Stimulated activated naive B cell treated with anti-CD40 and anti-IgM and Interleukin-4, amounts not matched to agents 10 μg/mL and 1 μg/mL and 100 μg/mL, for 72 hours (primary cell): ENCODE data around the gene AMACR.
"Not testable (repeated sequence)": the region's sequence is repeated elsewhere in the genome, so short reads cannot be mapped to it uniquely, and the experiment has no call there.

Experiments
- ATAC-seq, 2 donors: fragments of 150-1000 bp; cut with Tn5 transposase; replicated peaks; 2 replicates each; pipeline ENCODE4 v1.10.0; 2021; ENCODE audit warnings: moderate library complexity in 1 of 2
- DNase-seq: peaks from one replicate; pipeline ENCODE4 v3.0.0; 2021
- H3K27ac Mint-ChIP-seq: one replicate; pipeline ENCODE4 v1.8.0; 2022; ENCODE audit warnings: mild to moderate bottlenecking, mixed read lengths
- H3K27me3 Mint-ChIP-seq, 2 donors: one replicate each; pipeline ENCODE4 v1.8.0; 2022; ENCODE audit warnings: mixed read lengths in 2 of 2
- H3K36me3 Mint-ChIP-seq, 2 donors: one replicate each; pipeline ENCODE4 v1.8.0; 2022; ENCODE audit warnings: mixed read lengths in 2 of 2, mild to moderate bottlenecking in 1 of 2
- H3K4me1 Mint-ChIP-seq, 2 donors: one replicate each; pipeline ENCODE4 v1.8.0; 2022; ENCODE audit warnings: mixed read lengths in 2 of 2, mild to moderate bottlenecking in 1 of 2
- H3K4me3 Mint-ChIP-seq, 2 donors: one replicate each; pipeline ENCODE4 v1.8.0; 2022; ENCODE audit warnings: mild to moderate bottlenecking in 2 of 2, mixed read lengths in 2 of 2, moderate library complexity in 1 of 2
- H3K9me3 Mint-ChIP-seq, 2 donors: one replicate each; pipeline ENCODE4 v1.8.0; 2022; ENCODE audit warnings: mixed read lengths in 2 of 2, mild to moderate bottlenecking in 1 of 2

Gene AMACR

DNA sequence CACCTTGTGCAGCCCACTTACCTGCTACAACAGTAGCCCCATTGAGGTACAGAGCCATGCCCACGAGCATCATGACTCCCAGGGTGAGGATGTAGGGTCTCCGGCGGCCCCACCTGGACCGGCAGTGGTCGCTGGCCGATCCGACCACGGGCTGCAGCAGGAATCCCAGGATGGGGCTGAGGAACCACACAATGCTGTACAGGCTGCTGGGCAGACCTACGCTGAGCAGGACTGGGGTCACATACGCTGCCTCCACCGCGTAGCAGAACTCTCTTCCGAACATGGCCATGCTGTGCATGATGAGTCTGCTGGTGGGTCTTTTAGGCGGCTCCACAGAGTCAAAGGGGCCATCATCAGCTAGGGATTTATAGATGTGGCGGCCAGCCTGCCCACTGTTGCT lies 23.7 kb downstream of the AMACR start:
- Mint-ChIP-seq H3K36me3 (peaks cover 10 to 18% of the 10 kb centered on the region in 2 donors), H3K9me3 (peaks cover 0 to 1% of the 10 kb centered on the region in 2 donors), H3K27ac (no peak overlapping the region), H3K27me3 (no peaks in the 10 kb centered on the region), H3K4me3 (no peak overlapping the region), H3K4me1 (no peaks in the 10 kb centered on the region)
- DNase-seq (no peak), ATAC-seq (no peak)

DNA sequence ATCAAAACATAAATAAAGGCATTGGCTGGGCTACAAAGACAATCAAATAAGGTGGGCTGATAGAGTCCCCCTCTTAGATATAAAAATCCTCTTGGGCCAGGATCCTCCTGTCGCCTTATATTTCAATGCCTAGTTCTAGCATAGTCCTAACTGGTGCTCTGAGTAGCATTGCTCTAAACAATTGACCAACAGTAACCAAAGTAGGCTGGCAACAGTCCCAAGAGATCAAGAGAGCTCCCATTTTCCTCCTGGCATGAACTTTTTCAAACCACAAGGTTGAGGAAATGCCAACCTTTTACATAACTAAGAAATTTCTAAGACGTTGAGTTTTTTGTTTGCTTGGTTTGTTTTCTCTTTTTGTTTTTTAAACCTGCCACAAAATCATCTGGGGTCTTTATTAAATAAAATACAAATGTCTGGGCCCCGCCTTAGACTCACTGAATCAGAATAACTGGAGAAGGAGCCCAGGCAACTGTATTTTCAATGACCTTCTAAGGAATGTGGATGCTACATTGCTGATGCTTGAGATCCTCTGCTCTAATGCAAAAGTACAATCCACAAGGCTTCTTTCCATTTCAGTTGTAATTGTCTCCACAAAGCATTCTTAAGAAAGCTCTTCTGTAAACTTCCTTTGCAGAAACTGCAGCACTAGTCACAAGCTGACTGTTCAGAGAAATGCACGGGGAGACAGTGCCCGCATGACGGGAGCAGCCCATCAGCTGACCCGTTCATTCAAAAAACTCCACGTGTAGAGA lies 26.3 kb downstream of the AMACR start:
- ATAC-seq, result no peak
- no peak for DNase-seq

DNA sequence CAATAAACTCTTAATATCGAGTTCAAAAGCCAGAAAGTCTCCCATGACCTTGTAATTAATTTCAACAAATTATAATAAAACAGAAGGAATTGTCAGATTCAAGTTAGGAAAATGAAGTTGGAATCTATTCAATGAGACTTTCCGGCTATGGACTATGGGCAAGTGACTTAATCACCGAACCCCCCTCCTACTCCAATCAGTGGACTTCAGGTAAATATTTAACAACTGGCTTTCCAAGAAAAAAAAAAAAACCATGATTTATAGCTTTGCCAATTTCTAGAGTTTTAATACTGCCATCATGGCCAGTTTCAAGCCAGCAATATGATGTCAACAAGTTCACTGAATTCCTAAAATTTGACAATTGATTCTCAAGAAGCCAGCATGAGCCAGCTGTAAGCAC lies 27.8 kb downstream of the AMACR start:
- ATAC-seq (no peak), DNase-seq (no peak)
- Mint-ChIP-seq H3K27me3 (peaks cover under 1 to 5% of the 10 kb centered on the region in 2 donors), H3K4me1 (no peaks in the 10 kb centered on the region), H3K9me3 (no peaks in the 10 kb centered on the region), H3K36me3 (no peaks in the 10 kb centered on the region), H3K4me3 (no peak overlapping the region), H3K27ac (no peak overlapping the region)

More for the DNA sequence above, 26.3 kb downstream of the AMACR start:
- Mint-ChIP-seq H3K4me3 (no peak overlapping the region), H3K9me3 (no peaks in the 10 kb centered on the region), H3K27ac (no peak overlapping the region), H3K27me3 (peaks cover 0 to 5% of the 10 kb centered on the region in 2 donors), H3K36me3 (no peaks in the 10 kb centered on the region), H3K4me1 (no peaks in the 10 kb centered on the region)

DNA sequence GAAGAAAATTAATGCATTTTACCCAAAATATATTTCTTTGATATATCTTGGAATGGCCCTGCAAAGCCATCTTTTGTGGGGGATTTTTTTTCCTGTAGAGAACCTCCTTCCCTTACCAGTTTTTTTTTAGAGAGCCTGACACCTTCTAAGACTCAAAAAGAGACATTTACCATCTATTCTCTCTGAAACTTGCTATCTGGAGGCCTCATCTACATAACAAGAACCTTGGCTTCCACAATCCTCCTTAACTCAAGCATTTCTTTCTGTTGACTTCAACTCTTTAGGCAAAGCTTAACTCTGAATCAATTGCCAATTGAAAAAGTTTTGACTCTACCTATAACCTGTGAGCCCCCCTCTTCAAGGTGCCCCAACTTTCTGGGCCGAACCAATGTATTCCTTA lies 29.5 kb downstream of the AMACR start:
- no peaks in the 10 kb centered on the region for H3K4me1 Mint-ChIP-seq

DNA sequence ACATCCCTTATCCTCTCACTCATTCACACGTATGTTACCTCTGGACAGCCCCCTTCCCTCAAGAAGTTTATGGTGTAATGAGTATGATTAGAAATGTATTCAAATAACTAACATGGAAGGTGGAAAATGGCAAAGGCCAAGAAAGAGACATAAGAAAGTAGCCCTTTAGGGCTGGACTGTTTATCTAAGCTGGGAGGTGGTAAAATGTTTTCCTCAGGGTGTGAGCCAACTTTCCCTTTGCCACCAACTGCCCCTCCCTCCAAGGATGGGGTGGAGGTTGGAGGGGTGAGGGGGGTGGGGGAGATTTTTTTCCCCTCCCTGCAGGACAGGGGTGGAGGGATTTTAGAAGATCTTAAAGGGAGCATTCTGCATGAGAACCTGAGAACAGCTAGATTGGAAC lies 31.5 kb downstream of the AMACR start:
- Mint-ChIP-seq H3K4me3 (no peak overlapping the region), H3K27ac (no peak overlapping the region), H3K36me3 (no peaks in the 10 kb centered on the region), H3K4me1 (no peaks in the 10 kb centered on the region), H3K27me3 (peaks cover 5 to 6% of the 10 kb centered on the region in 2 donors), H3K9me3 (no peaks in the 10 kb centered on the region)
- no peak for DNase-seq
- no peak for ATAC-seq

More for the DNA sequence above, 29.5 kb downstream of the AMACR start:
- no peak overlapping the region for H3K27ac Mint-ChIP-seq
- H3K36me3 Mint-ChIP-seq, result no peaks in the 10 kb centered on the region
- H3K4me3 Mint-ChIP-seq, result no peak overlapping the region
- ATAC-seq (no peak), DNase-seq (no peak)
- H3K9me3 Mint-ChIP-seq, result no peaks in the 10 kb centered on the region
- peaks cover 5 to 6% of the 10 kb centered on the region in 2 donors for H3K27me3 Mint-ChIP-seq

DNA sequence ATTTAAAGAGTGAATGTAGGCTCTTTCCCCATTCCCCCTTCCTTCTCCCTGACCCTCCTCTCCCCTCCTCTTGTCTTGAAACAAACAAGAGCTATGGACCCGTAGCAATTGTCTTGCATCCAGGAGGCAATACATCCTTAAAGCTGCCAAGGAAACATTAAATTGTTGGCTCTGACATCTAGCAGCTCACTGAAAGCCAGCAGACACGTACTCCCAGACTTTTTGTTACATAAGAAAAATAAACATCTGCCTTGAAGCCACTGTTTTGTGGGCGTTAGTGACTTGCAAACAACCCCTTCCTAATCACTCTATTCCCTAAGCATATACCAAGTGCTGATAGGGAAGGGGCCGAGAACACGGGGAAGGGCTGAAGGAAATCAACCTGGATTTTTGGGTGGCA lies 32.0 kb downstream of the AMACR start:
- no peaks in the 10 kb centered on the region for H3K9me3 Mint-ChIP-seq
- no peak for ATAC-seq
- no peak for DNase-seq
- H3K27ac Mint-ChIP-seq, result no peak overlapping the region
- H3K4me1 Mint-ChIP-seq, result no peaks in the 10 kb centered on the region
- H3K36me3 Mint-ChIP-seq, result no peaks in the 10 kb centered on the region
- no peak overlapping the region for H3K4me3 Mint-ChIP-seq
- H3K27me3 Mint-ChIP-seq, result peaks cover 5 to 6% of the 10 kb centered on the region in 2 donors

DNA sequence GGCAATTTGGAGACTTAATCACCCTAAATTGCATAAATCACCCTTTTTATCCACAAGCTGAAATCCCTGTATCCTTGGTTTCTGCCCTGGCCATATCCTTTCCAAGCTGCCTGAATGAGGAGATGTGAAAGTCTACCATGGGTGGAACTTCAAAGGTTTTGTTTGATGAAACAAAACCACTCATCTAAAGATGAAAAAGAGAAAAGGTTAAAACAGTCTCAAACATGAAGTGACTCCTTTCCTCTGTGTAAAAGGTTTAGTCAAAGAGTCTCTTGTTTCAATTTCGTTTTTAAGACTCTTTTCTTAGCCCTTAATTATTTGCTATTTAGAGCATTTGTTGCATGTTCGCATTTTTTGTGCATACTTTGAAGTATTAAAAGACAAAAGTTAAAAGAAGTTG lies 34.6 kb downstream of the AMACR start:
- Mint-ChIP-seq H3K36me3 (no peaks in the 10 kb centered on the region), H3K9me3 (no peaks in the 10 kb centered on the region), H3K27ac (no peak overlapping the region), H3K4me1 (no peaks in the 10 kb centered on the region), H3K4me3 (no peak overlapping the region), H3K27me3 (peaks cover 5 to 6% of the 10 kb centered on the region in 2 donors)
- no peak for ATAC-seq
- DNase-seq, result no peak

DNA sequence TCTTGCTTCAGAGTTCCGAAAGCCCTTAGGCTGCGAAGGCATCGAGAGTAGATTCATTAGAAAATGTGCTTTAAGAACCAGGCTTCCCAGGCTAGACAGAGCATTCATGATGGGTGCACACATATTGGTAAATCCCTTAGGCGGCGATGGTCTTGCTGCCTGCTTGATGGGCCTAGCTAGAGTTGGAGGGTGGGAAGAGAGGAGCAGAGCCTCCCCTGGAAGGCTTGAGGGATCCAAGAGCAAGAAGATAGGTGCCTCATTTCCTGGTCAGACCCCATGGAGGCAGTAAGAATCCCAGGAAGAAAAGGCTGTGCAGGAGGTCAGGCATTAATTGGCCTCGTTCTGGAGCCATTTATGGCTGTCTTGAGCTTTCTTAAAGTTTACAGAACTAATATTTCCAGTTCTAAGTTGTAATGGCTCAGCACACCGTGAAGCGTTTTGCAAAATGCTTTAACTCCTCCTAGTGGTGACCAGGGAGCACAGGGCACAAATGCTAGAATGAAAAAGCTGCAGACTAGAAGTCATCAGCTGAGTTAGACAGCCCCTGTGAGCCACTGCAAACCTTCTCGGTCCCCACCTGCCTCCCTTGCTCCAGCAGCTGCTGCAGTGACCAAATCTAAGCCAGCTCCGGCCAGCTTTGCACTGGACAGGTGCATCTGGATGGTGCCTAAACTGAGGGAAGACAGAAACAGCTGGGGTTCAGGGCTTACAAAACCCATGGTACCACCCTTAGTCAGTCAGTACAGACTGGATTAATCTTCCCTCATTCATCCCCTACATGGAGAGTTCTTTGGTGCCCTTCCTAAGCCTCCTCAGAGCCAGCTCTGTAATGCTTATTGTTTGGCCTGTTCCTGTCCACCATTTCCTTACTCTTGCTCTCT lies 38.0 kb downstream of the AMACR start:
- no peaks in the 10 kb centered on the region for H3K9me3 Mint-ChIP-seq
- no peaks in the 10 kb centered on the region for H3K36me3 Mint-ChIP-seq
- no peak overlapping the region for H3K27ac Mint-ChIP-seq
- H3K4me3 Mint-ChIP-seq, result no peak overlapping the region
- peaks cover 0 to 2% of the 10 kb centered on the region in 2 donors for H3K27me3 Mint-ChIP-seq
- H3K4me1 Mint-ChIP-seq, result no peaks in the 10 kb centered on the region
- peak; percentile 73 to 76 for ATAC-seq
- no peak for DNase-seq

DNA sequence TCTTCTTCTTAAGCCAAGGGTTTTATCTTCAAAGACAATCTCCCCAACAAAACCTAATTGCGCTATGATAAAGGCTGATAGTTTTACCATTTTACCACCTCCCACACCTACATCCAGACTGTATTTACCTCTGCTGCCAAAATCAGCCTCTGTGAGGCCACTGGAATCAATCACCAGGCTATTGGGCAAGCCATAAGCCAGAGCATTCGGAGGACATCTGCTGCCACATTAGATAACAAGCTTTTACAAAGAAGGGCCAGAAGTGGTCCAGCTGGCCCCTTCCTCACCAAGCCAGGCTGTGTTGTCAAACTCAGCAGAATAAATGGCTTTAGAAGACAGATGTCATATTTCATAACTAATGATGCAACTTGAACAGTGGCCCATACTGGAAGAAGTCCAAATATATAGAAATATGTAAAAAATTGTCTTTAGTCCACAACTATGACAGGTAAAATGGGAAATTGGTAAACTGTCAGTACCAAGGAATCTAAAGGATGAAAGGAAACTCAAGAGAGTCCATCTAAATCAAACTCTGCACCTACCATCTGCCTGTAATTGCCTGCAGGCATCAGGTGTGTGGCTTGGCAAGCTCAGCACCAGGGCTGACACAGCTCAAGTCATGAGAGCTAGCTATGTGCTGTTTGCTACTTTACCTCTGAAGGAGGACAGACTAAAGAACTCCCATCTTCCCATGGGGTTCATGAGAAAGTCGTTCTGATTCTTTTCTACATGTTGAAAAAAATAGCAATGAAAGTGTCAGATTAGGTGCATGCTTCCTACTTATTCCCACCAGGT lies 39.4 kb downstream of the AMACR start:
- Mint-ChIP-seq H3K27ac (no peak overlapping the region), H3K27me3 (no peaks in the 10 kb centered on the region)
- no peak for ATAC-seq

DNA sequence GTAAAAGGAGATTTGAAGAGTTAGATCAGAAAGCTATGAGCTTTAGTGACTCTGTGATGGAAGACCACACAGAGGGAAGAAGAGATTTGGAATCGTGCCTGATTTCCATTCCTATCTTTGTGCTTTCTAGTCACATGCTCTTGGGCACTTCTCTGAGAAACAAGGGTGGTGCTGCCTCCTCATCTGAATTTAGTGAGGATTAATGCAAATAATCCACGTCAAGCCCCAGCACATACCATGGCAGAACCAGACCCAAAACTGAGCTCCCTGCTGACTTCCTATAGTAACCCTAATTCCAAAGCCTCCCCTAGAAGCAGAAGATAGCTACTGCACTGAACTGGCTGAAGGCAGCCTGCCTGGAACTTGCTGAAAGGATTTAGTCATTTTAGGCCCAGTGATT lies 41.0 kb downstream of the AMACR start:
- no peak for DNase-seq
- H3K4me1 Mint-ChIP-seq, result peaks cover 0 to 2% of the 10 kb centered on the region in 2 donors
- no peaks in the 10 kb centered on the region for H3K9me3 Mint-ChIP-seq
- no peak for ATAC-seq
- no peaks in the 10 kb centered on the region for H3K36me3 Mint-ChIP-seq
- peaks cover 0 to 2% of the 10 kb centered on the region in 2 donors for H3K27me3 Mint-ChIP-seq
- no peak overlapping the region for H3K27ac Mint-ChIP-seq
- H3K4me3 Mint-ChIP-seq, result no peak overlapping the region

More for the DNA sequence above, 39.4 kb downstream of the AMACR start:
- no peaks in the 10 kb centered on the region for H3K9me3 Mint-ChIP-seq
- no peaks in the 10 kb centered on the region for H3K36me3 Mint-ChIP-seq
- DNase-seq, result no peak
- peaks cover 0 to 2% of the 10 kb centered on the region in 2 donors for H3K4me1 Mint-ChIP-seq
- H3K4me3 Mint-ChIP-seq, result no peak overlapping the region

DNA sequence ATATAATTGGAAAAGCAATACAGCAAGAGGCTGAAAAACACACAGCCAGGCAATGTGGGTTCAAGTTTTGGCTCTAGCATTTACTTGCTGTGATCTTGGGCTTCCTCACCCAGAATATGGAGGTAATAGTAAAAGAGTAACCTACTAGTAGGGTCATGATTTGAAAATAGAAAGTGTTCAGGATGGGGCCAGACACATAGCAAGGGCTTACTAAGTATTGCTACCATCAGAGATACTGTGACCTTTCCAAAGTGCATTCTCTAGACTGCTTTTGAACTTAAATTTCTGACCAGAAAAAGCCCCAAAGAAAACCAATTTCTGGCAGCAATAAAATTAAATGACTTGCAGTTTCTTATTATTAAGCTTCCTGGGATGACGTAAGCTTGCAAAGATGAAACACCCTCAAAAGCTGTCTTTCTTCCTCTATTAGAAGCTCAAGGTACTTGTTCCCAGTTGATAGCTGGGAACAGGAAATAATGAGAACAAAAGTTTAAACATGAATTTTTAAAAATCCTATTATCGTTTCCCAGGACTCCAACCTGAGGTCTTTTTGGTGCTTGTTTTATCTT lies 43.6 kb downstream of the AMACR start:
- Mint-ChIP-seq H3K4me1 (peaks cover 0 to 2% of the 10 kb centered on the region in 2 donors), H3K9me3 (no peaks in the 10 kb centered on the region), H3K27me3 (peaks cover 6 to 13% of the 10 kb centered on the region in 2 donors), H3K27ac (no peak overlapping the region), H3K36me3 (no peaks in the 10 kb centered on the region), H3K4me3 (no peak overlapping the region)
- ATAC-seq, result peak; percentile 31 to 46
- DNase-seq, result no peak

DNA sequence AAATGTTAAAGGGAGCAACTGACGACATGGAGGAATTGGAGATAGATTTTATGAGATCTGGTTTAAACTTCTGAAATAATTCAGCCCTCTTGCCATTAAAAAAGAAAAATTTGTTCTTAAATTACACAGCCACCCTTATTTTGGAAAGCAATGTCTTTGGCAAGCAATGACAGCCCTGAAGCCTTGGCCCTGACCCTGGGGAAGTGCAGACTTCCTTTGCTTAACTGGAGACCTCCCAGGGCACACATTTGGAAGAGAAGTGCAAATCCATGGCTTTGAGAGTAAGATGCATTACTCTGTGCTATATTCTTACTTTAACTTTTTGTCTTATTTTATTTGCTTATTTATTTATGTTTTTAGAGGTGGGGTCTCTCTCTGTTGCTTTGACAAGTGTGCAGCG lies 49.7 kb downstream of the AMACR start:
- H3K27ac Mint-ChIP-seq, result no peak overlapping the region

DNA sequence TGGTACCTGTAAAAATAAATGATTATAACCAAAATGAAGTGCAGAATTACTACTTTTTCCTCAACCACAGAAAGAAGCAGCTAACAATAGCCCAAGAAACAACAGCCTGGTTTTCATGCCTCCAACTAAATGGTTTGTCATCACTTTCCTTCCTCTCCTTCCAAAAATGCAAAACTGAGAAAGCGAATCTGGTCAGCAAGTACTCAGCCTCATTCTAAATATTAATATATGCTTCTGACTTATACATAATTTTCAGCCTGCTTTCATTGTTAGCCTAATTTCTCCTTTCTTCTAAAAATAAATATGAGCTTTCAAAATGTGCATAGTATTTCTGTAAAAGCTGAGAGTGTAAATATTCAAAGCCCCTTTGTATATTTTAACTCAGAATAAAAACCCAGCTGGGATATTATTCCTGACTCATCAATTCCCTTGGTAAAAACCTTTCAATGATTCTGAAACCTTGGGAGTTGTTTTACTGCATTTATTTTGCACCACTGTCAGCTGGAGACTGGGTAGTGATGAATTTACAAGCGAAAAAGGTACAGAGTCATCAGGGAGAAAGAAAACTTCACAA lies 50.2 kb downstream of the AMACR start:
- Mint-ChIP-seq H3K27me3 (peaks cover 13 to 15% of the 10 kb centered on the region in 2 donors), H3K27ac (no peak overlapping the region), H3K4me3 (no peak overlapping the region), H3K4me1 (no peaks in the 10 kb centered on the region), H3K9me3 (peaks cover 8 to 10% of the 10 kb centered on the region in 2 donors), H3K36me3 (no peaks in the 10 kb centered on the region)
- no peak for DNase-seq
- ATAC-seq, result no peak

More for the DNA sequence above, 49.7 kb downstream of the AMACR start:
- ATAC-seq (no peak), DNase-seq (no peak)
- H3K36me3 Mint-ChIP-seq, result no peaks in the 10 kb centered on the region
- no peaks in the 10 kb centered on the region for H3K4me1 Mint-ChIP-seq
- peaks cover 8 to 10% of the 10 kb centered on the region in 2 donors for H3K9me3 Mint-ChIP-seq
- H3K4me3 Mint-ChIP-seq, result no peak overlapping the region
- H3K27me3 Mint-ChIP-seq, result peaks cover 13 to 15% of the 10 kb centered on the region in 2 donors

DNA sequence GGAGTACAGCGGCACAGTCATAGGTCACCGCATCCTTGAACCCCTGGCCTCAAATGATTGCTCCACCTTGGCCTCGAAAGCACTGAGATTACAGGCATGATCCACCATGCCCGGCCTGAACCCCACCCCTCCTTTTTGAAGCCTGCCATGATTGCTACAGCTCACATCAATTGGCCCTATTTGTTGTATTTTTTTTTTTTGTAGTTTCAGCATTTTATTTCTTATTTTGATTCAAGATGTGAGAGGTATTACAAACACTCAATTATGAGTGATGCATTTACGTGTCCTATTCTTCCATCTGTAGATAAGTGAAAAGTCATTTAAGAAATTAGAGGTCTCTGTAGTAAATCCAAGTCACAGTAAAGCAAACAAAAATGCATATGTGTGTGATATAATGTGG lies 55.7 kb downstream of the AMACR start:
- DNase-seq, ATAC-seq, H3K27me3 Mint-ChIP-seq, H3K4me1 Mint-ChIP-seq, H3K9me3 Mint-ChIP-seq, H3K36me3 Mint-ChIP-seq, H3K4me3 Mint-ChIP-seq, H3K27ac Mint-ChIP-seq: not testable (repeated sequence)
